C4-2B (cell line): ENCODE measurements around the gene RLBP1.

ENCODE experiments used
- ZFX ChIP-seq: fragments of 450-650 bp; IDR thresholded peaks from 2 replicates; pipeline ENCODE4 v1.6.1; 2017
- TF ChIP-seq, protein P1 (sequence below): fragments of 450-650 bp; conservative IDR thresholded peaks from 2 replicates; pipeline ENCODE4 v1.5.1; 2017; ENCODE audit warnings: mild to moderate bottlenecking

DNA sequence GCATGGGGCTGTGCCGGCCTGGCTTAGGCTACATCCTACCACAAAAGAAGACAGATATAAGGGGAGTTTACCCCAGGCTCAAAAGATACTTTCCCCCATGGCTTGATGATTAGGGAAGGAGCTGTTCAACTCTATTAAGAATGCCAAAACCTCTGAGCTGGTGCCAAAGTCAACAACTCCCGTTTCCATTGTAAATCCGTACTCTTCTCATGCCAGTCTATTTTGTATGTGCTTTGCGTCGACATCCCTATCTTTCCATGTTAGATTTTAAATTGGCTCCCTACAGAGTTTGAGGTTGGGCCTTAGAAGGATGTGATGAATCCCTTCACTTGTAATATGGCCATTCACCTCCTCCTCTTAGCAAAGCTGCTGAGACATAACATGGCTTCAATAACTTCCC, 46.9 kb downstream of the RLBP1 start:
- TF ChIP-seq, protein P1, sequence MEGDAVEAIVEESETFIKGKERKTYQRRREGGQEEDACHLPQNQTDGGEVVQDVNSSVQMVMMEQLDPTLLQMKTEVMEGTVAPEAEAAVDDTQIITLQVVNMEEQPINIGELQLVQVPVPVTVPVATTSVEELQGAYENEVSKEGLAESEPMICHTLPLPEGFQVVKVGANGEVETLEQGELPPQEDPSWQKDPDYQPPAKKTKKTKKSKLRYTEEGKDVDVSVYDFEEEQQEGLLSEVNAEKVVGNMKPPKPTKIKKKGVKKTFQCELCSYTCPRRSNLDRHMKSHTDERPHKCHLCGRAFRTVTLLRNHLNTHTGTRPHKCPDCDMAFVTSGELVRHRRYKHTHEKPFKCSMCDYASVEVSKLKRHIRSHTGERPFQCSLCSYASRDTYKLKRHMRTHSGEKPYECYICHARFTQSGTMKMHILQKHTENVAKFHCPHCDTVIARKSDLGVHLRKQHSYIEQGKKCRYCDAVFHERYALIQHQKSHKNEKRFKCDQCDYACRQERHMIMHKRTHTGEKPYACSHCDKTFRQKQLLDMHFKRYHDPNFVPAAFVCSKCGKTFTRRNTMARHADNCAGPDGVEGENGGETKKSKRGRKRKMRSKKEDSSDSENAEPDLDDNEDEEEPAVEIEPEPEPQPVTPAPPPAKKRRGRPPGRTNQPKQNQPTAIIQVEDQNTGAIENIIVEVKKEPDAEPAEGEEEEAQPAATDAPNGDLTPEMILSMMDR, result no peak
- no peak for TF ChIP-seq ZFX
